GM10266 (cell line): ENCODE results near the gene MRPS17.

Source experiments
- DNase-seq: peaks from one replicate; pipeline ENCODE4 v3.0.0; 2012; ENCODE audit errors: extremely low spot score
- CTCF ChIP-seq: IDR thresholded peaks from 2 replicates; pipeline ENCODE4 v1.5.1; 2012; ENCODE audit warnings: mild to moderate bottlenecking, low read depth; ENCODE audit not compliant: control insufficient read depth, insufficient read depth; ENCODE audit errors: missing control alignments

Gene MRPS17

DNA sequence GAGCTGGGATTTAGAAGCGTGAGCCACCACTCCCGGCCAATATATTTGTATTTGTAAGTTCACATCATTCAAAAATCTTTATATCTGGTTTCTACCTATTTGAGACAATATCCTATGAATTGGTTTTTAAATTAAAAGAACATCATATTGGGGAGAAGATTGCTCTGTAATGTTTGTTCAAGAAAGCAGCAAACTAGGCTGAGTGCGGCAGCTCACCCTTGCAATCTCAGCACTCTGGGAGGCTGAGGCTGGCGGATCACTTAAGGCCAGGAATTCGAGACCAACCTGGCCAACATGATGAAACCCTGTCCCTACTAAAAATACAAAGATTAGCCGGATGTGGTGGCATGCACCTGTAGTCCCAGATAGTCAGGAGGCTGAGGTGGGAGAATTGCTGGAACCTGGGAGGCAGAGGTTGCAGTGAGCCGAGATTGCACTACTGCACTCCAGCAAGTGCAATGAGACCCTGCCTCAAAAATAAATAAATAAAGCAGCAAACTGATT lies 22.1 kb downstream of the MRPS17 start:
- no peak for TF ChIP-seq CTCF
- DNase-seq, result no peak

DNA sequence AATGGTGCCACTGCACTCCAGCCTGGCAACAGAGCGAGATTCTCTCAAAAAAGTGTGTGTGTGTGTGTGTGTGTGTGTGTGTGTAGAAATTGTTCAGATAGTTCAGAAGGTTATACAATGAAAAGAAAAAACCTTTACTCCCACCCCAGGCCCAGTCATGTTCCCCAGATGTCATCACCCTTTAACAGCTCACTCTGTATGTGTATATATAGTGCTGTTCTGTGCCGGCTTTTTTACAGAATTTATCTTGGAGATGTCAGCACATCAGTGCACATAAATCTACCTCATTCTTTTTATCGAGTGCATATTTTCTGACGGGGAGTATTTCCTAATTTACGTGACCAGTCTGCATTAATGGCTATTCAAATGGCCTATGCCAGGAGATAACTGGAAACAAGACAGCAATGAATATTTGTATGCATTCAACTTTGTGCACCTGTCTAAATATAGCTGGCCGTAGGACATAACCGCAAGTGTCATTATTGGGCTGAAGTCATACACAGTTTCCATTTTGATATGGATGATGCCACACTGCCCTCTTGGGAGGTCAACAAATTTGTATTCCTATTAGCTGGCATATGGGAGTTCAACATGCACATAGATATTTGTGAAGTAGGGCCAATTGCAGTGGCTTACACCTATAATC lies 24.4 kb downstream of the MRPS17 start:
- TF ChIP-seq CTCF, result no peak
- no peak for DNase-seq

DNA sequence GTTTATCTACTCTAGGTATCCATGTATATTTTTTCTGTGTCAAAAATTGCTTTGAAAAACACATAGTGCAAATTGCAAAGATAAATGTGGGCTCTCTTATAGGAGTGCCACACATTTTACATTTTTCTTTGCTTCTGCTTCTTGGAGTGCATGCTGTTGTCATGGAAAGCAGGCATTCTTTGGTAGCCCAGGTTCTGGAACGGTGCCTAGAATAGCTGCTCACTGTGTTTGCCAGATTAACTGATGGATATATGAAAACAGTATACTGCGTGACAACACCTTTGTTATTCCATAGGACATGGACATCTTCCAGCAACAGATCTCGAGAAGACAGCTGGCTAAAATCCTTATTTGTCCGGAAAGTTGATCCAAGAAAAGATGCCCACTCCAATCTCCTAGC lies 26.2 kb downstream of the MRPS17 start:
- DNase-seq, result no peak
- no peak for TF ChIP-seq CTCF

DNA sequence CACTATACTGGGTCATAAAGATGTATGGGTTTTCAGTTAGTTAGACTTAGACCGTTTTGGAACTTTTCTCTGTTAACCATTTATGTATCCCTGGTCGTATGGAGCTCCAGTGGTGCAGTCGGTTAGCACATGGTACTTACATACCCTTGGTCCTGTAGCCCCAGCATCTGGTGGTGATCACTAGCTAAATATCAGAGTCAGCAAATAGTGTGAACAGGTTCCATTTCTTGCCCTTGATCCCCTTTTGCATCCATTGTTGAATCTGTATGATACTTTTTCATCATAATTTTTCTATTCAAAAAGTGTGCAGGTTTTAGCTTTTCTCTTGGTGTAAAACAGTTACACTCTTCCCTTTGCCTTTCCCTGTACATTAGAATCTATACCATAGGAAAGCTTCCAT lies 28.6 kb downstream of the MRPS17 start:
- DNase-seq, result no peak
- TF ChIP-seq CTCF, result no peak

DNA sequence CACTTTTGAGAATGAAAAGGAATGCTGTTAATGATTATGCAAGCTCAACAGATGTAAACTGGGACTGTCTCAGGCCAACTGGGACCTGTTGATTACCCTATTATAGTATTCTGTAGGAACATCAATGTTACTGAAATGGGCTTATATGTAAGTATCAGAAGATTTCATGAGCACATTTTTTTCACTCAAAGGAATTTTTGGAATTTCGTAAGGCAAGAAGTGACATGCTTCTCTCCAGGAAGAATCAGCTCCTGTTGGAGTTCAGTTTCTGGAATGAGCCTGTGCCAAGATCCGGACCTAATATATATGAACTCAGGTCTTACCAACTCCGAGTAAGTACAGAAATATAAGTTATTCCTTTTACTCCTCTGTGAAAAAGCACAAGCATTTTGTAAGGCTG lies 31.9 kb downstream of the MRPS17 start:
- TF ChIP-seq CTCF, result no peak
- DNase-seq, result no peak

- TF ChIP-seq CTCF, result no peak
- DNase-seq, result no peak
Measured at GRCh38 chr7:55992346-55992745, 40.7 kb downstream of the MRPS17 start.

GRCh38 chr7:55996856-55997500 lies 45.3 kb downstream of the MRPS17 start:
- DNase-seq, result no peak
- no peak for TF ChIP-seq CTCF
